HG03378 (cell line): ENCODE results near the gene NUP85.
"Not testable (repeated sequence)": the region's sequence is repeated elsewhere in the genome, so short reads cannot be mapped to it uniquely, and the experiment has no call there.

Experiments used
- ATAC-seq: cut with Tn5 transposase; IDR thresholded peaks from one replicate; pipeline ENCODE4 v1.9.1; 2021; ENCODE audit warnings: mild to moderate bottlenecking, moderate library complexity; ENCODE audit not compliant: unreplicated experiment

The NUP85 gene

DNA sequence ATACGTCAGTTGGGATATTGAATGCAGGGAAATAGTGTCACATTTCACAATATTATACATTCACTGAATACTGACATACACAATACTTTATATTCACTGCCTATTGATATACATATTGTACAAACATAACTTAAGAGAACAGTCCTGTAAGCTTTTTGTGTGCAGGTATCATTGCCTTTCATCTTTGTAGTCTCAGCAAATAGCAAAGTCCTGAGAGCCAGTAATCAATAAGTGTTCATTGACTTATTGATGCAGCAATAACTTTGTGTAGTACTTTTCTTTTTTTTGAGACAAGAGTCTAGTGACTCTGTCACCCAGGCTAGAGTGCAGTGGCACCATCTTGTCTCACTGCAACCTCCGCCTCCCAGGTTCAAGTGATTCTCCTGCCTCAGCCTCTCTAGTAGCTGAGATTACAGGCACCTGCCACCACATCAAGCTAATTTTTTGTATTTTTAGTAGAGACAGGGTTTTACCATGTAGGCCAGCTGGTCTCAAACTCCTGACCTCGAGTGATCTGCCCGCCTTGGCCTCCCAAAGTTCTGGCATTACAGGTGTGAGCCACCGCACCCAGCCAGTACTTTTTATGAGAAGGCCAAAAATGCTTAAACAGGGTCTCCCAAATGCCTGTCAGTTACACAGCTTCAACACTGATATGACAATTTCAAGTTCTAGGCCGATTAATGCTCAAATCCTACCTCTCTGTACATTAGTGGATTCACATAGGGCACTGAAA lies 5.4 kb upstream of the NUP85 start:
- ATAC-seq = no peak

- no peak for ATAC-seq
Measured at GRCh38 chr17:75205793-75206163, 299 bp downstream of the NUP85 start.

DNA sequence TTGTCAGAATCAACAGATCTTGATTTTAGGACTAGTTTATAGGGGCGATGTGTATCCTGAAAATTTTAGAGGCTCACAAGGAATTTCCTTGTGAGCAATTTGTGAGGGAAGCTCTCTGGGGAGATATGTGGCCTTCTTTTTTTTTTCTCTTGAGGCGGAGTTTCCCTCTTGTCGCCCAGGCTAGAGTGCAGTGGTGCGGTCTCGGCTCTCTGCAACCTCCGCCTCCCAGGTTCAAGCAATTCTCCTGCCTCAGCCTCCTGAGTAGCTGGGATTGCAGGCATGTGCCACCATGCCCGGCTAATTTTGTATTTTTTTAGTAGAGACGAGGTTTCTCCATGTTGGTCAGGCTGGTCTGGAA lies 1.6 kb downstream of the NUP85 start:
- not testable (repeated sequence) for ATAC-seq

- ATAC-seq = no peak
Measured at GRCh38 chr17:75207760-75208159, 2.3 kb downstream of the NUP85 start.

GRCh38 chr17:75208161-75208560 lies 2.7 kb downstream of the NUP85 start:
- ATAC-seq = no peak

DNA sequence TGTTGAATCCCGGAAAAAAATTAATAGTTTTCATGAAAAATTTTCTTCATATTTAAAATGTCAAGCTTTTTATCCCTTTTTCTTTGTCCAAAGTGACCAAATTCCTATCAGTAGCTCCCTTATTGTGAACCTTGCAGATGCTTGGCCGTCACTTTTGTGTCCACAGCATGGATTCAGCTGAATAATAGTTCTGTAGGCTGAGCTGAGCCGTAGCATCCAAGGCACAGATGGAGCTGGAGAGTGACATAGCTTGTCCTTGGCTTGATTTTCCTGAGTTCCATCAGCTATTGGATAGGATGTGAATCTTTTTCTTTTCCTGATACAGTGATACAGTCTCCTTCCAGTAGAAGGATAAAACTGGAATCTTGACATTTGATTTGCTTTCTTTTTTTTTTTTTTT lies 3.6 kb downstream of the NUP85 start:
- ATAC-seq = no peak

DNA sequence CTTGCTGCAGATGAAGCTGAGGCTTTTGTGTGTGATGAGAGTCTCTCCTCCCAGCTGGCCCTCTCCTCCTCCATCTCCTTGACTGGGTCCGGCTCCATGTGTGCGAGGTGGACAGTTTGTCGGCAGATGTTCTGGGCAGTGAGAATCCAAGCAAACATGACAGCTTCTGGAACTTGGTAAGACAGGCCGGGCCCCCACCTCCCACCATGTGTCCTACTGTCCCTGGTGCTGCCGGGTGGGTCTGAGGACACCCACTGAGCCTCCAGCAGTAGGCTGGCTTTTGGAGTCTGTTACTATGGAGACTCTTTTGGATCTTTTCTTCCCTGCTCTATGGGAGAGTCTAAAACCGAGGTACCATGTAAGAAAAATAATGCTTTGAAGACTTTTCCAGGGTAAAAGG lies 12.7 kb downstream of the NUP85 start:
- ATAC-seq = no peak

DNA sequence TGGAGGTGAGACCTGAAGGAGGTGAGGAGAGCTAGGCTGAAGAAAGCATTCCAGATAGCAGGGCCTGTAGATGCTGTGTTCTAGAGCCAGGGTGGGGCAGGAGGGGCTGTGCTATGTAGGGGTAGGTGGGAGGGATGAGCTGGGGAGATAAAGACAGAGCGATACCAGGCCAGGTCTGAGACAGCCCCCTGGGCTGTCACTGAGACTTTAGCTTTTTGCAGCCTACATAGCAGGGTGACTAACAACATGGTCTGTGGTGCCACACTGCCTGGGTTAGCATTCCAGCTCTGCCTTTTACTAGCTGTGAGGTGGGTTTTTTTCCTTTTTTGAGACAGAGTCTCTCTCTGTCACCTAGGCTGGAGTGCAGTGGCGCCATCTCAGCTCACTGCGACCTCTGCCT lies 14.3 kb downstream of the NUP85 start:
- ATAC-seq = no peak

- ATAC-seq = no peak
Measured at GRCh38 chr17:75225016-75225415, 19.5 kb downstream of the NUP85 start.

DNA sequence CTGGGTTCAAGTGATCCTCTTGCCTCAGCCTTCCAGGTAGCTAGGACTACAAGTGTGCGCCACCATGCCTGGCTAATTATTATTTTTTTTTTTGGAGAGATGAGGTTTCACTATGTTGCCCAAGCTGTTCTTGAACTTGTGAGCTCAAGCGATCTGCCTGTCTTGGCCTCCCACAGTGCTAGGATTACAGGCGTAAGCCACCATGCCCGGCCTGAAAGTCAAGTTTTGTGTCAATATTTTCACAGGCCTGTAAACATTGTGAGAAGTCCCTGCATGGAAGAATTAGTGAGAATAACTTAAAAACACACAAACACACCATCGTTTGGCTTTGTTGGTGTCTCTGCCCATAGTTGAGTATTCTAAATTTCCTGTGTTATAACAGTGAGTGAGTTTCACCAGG lies 22.2 kb downstream of the NUP85 start:
- ATAC-seq = no peak

- no peak for ATAC-seq
Measured at GRCh38 chr17:75228305-75228704, 22.8 kb downstream of the NUP85 start.

GRCh38 chr17:75228847-75229246 lies 23.4 kb downstream of the NUP85 start:
- ATAC-seq = no peak

- no peak for ATAC-seq
Measured at GRCh38 chr17:75231071-75231470, 25.6 kb downstream of the NUP85 start.

- no peak for ATAC-seq
Measured at GRCh38 chr17:75231741-75232464, 26.4 kb downstream of the NUP85 start.

DNA sequence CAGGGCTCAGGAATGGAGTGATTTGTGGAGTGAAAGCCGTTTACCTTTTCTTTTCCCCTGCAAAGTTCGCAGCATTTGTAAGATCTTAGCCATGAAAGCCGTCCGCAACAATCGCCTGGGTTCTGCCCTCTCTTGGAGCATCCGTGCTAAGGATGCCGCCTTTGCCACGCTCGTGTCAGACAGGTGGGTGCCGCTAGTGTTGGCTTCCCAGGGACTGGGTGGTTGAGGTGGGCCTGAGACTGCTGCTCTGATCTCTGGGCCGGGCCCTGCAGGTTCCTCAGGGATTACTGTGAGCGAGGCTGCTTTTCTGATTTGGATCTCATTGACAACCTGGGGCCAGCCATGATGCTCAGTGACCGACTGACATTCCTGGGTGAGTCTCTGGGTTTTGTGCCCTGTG lies 27.3 kb downstream of the NUP85 start:
- no peak for ATAC-seq

- no peak for ATAC-seq
Measured at GRCh38 chr17:75237100-75238014, 31.9 kb downstream of the NUP85 start.

DNA sequence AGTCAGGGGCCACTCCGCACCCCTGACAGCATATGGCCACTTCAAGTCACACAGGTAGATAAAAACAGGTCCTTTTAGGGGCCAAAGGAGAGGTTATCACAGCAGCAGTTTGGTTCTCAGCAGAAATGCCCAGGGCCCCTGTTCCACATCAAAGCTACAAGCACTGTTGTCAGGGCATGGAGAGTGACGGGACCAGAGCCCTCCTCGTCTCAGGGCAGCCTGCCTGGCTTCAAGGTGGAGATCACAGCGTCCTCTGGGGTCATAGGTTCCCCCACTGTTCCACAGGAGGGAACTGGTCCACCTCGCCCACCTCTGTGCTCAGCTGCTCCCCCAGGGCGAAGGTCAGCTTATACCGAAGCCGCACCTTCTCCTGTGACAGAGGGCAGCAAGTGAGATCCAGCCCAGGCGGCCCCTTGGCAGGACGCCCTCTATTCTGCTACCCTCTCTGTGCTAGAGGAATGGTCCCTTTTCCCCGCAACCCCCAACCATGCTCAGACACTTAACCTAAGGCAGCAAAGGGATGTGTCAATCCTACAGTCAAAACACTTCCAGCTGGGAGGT lies 32.6 kb downstream of the NUP85 start:
- ATAC-seq = no peak

DNA sequence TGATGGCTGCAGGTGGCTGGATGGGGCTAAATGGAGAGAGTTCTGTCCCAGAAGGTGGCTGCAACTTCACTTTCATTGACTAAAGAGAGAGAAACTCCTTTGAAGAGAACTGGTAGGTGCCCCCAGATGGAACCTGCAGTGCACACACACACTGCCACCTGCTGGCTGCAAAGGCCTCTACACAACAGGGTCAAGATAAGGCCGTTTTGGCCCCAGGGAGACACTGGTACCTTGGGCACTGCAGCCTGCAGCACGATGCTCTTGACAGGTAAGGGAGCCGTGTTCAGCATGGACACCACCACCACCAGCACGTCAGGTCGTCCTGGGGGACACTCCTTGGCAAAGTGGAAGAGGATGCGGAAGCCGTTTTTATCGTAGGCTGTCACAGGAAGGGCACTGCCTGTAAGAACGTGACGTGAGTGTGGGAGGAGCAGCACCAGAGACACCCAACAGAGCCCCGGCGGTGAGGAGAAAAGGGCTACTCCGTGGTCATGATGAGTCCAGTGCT lies 33.3 kb downstream of the NUP85 start:
- ATAC-seq = no peak

- ATAC-seq = no peak
Measured at GRCh38 chr17:75239214-75239613, 33.7 kb downstream of the NUP85 start.

DNA sequence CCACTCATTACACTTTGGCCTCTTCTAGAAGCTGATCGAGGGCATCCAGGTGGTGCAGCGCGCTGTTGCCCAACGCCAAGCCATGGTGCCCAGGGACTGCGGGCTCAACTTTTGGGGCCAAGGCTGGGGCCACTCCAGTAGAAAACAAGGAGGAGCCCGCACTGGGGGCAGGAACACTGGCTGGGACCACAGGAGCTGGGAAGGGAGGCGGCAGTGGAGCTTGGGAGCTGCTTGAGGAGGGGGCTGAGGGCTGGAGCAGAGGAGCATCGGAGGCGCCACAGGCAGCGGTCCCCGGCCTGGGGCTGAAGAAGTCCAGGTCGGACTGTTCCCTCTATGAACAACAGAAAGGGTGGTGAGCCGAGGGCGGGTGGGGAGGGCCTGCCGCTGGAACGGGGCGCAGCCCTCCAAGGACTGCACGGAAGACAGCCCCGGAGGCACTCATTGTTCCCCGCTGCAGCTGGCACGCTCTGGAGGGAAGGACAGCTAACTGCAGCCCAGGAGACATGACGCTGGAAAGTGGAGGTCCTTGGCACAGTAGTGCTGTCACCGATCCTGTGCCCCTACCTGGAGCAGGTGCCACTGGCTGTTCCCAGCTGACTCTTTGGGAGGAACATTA lies 34.4 kb downstream of the NUP85 start:
- ATAC-seq = no peak
